GM20000 (cell line): ENCODE data around the gene CDH23.
"Not testable (repeated sequence)": the region's sequence is repeated elsewhere in the genome, so short reads cannot be mapped to it uniquely, and the experiment has no call there.

Experiments used
- DNase-seq: peaks from one replicate; pipeline ENCODE4 v3.0.0; 2012; ENCODE audit warnings: low spot score
- TF ChIP-seq, protein P1 (sequence below): IDR thresholded peaks from 2 replicates; pipeline ENCODE4 v1.5.1; 2012; ENCODE audit warnings: mild to moderate bottlenecking, control low read depth; ENCODE audit errors: extremely low read depth, missing control alignments

CDH23 gene

DNA sequence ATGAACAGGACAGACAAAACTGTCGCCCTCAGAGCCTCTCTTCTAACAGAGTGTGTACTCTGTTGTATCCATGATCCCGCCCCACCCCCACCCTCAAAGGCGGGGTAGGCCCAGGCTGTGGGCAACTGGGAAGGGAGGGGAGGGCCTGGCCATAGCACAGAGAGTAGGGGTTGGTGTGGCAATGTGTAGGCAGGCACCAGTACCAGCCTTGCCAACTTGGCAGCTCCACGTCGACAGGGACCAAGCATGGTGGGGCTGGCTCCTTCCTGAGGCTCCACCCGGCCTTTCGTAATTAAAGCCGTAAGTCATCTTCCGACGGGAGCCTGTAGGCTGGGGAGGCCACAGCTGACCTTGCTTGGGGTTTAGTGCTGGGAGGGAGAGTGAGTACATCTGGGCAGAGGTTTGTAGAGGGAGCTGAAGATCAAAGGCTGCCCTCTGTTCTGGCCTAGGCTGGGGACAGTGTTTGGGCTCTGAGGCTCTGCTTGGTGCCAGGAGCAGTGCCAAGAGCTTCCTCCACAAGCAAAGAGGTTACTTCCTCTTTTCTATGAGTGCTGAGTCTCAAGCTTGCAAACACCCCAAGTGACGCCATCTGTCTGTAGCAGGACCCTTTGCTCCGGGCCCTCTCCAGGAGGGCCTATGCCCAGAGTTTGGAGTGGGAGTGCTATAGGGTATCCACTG lies 201.2 kb downstream of the CDH23 start:
- TF ChIP-seq, protein P1, sequence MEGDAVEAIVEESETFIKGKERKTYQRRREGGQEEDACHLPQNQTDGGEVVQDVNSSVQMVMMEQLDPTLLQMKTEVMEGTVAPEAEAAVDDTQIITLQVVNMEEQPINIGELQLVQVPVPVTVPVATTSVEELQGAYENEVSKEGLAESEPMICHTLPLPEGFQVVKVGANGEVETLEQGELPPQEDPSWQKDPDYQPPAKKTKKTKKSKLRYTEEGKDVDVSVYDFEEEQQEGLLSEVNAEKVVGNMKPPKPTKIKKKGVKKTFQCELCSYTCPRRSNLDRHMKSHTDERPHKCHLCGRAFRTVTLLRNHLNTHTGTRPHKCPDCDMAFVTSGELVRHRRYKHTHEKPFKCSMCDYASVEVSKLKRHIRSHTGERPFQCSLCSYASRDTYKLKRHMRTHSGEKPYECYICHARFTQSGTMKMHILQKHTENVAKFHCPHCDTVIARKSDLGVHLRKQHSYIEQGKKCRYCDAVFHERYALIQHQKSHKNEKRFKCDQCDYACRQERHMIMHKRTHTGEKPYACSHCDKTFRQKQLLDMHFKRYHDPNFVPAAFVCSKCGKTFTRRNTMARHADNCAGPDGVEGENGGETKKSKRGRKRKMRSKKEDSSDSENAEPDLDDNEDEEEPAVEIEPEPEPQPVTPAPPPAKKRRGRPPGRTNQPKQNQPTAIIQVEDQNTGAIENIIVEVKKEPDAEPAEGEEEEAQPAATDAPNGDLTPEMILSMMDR = no peak
- DNase-seq = peak; percentile 57

GRCh38 chr10:71598621-71599055 lies 201.9 kb downstream of the CDH23 start:
- TF ChIP-seq, protein P1 = no peak
- DNase-seq = no peak

- DNase-seq = no peak
- TF ChIP-seq, protein P1 = no peak
These were observed 202.8 kb downstream of the CDH23 start for GRCh38 chr10:71599518-71599917.

DNA sequence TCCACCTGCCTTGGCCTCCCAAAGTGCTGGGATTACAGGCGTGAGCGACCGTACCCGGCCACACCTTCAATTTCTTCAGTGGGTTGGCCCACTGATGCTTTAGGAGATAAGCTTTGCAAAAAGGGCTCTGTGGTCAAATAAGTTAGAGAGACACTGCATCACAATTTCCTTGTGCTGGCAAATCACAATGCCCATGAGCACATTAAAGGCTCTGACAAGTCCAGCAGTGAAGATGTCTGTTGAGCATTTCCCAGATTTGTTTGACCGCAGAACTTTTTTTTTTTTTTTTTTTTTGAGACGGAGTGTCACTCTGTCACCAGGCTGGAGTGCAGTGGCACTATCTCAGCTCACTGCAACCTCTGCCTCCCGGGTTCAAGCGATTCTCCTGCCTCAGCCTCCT lies 203.5 kb downstream of the CDH23 start:
- not testable (repeated sequence) for DNase-seq

GRCh38 chr10:71600849-71601248 lies 204.1 kb downstream of the CDH23 start:
- no peak for DNase-seq
- TF ChIP-seq, protein P1 = no peak

- DNase-seq = no peak
- TF ChIP-seq, protein P1 = no peak
These were observed 204.6 kb downstream of the CDH23 start for GRCh38 chr10:71601273-71601672.

DNA sequence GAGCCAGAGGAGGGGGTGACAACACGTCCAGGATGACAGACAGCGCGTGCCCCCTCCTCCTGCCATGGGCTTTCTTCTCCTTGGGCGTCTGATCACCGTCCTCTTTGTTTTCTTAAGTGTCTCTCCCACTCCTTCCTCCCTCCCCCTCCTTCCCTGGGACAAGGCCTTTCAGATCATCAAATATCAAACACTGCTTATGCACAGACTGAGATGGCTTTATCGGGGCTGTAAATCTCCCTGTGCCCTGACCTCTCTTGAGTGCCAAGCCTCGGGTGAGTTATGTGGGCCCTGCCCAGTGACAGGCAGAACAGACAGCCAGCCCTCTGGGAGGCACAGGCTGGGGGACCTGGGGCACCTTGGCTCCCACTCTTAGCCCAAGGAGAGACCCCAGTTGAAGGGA lies 206.4 kb downstream of the CDH23 start:
- TF ChIP-seq, protein P1 = no peak

DNA sequence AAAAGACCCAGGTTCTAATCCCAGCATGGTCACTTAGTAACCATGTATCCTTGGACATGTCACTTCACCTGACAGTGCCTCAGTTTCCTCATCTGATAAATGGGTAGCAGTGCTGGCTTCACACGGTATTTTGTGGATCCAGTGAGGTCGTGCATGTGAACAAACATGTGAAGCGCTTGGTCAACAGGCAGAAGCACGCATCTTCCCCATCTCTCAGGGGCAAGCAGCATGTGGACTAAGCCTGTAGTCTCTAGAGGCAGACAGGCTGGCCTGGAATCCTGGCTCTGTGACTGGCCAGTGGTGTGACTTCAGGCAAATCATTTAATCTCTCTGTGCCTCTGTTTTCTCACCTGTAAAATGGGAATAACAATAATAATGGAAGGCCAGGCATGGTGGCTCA lies 207.0 kb downstream of the CDH23 start:
- TF ChIP-seq, protein P1 = no peak
- DNase-seq = no peak

More for the DNA sequence above, 206.4 kb downstream of the CDH23 start:
- DNase-seq = no peak
